Activated CD4-positive, alpha-beta T cell treated with anti-CD3 and anti-CD28 coated beads, Interleukin-2, amount 50 U/mL, for 16 hours (primary cell): ENCODE results near the gene PRAMEF2.
"Not testable (repeated sequence)": the region's sequence is repeated elsewhere in the genome, so short reads cannot be mapped to it uniquely, and the experiment has no call there.

ENCODE experiments used
- DNase-seq: peaks from one replicate; pipeline ENCODE4 v3.0.0-alpha.2; 2020

PRAMEF2 gene, protein sequence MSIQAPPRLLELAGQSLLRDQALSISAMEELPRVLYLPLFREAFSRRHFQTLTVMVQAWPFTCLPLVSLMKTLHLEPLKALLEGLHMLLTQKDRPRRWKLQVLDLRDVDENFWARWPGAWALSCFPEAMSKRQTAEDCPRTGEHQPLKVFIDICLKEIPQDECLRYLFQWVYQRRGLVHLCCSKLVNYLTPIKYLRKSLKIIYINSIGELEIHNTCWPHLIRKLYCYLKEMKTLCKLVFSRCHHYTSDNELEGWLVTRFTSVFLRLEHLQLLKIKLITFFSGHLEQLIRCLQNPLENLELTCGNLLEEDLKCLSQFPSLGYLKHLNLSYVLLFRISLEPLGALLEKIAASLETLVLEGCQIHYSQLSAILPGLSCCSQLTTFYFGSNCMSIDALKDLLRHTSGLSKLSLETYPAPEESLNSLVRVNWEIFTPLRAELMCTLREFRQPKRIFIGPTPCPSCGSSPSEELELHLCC

GRCh38 chr1:12856786-12857185 is at the start of gene PRAMEF2:
TSS of gene PRAMEF2 (plus strand) at chr1:12857086. CDS start at chr1:12859010, 1,924 bp downstream.
- not testable (repeated sequence) for DNase-seq

DNA sequence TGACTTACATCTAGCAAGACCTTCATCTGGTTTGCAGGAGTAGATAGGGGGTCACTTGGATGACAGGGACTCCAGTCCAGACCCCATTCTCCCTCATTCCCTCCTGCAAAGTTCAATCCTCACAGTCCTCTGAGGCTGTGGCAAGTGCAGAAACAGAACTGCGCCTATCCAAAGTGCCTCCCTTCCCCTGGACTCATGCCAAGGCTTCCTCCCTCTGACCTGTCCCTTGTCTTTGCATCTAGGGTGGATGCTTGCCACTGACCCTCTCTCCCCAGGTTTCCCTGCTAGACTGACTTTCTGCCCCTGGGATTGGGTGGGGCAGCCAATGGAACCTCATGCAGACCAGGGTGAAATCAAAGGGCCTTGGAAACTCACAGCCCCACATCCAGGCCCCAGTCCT is 47.0 kb upstream of the PRAMEF2 start:
- no peak for DNase-seq

DNA sequence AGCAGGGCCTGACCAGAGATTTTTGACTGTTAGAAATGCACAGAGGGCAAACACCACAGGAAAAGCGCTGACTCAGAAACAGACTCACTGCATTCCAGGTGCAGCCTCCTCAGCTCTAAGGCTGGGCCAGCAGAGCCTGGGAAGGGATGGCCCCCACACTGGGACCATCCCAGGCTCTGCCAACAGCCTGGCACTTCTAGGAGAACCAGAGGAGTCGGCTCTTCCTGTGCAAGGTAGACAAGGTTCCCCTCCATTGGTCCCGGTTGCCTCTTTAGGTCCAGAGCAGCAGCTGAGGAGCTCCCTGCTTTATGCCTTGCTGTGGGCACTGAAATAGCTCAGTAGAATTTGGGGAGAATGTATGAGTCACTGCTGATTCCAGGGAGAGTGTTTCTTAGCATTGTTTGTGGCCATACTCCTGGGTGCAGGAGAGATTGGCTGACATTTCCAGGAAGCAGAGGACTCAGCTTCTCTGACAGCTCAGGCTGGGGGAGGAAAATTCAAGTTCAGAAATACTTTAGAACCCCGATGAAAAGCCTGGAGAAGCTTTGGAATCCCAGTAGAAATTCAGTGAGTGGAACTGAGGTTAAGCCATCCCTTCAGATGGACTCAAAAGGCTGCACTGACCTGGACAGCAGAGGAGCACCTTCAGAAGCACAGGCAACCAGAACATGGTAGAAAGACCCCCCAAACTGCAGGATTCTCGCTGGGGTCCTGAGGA is 46.0 kb upstream of the PRAMEF2 start:
- DNase-seq: no peak

DNA sequence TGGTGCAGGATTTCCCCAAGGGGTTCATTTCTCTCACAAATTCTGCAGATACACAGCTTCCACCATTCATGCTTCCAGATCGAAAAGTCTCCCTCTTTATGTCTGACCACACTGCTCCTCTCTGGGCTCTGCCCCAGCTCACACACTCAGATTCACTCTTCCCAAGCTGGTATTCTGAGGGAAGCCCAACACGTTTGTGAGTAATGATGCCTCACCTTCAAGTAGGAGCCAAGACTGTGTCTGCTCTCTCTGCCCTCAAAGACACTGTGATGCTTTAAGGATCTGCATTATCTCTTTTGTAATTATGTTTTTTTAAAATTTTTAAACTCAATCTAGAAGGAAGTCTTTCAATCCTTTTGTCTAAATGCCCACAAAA is 45.5 kb upstream of the PRAMEF2 start:
- no peak for DNase-seq

DNA sequence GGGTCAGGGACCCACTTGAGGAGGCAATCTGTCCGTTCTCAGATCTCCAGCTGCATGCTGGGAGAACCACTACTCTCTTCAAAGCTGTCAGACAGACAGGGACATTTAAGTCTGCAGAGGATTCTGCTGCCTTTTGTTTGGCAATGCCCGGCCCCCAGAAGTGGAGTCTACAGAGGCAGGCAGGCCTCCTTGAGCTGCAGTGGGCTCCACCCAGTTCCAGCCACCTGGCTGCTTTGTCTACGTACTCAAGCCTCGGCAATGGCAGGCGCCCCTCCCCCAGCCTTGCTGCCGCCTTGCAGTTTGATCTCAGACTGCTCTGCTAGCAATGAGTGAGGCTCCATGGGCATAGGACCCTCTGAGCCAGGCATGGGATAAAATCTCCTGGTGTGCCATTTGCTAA is 37.8 kb upstream of the PRAMEF2 start:
- not testable (repeated sequence) for DNase-seq

DNA sequence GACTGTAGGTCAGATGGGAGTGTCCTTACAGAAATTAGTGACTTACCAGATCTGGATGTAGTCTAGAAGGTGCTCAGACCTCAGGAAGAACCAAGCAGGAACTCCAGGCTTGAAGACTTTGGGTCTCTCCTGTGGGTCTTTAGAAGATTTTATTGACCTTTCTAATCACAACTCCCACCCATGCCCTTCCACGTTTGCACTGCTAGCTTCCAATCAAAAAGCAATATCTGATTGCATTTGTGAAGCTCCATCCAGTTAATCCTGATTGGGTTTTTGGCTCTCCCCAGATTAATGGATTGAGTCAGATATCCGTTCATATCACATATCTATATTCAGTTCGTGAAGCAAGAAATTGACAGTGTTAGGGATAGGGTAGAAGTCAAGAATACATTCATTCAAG is 25.6 kb upstream of the PRAMEF2 start, which contains the start of gene PRAMEF11:
TSS of gene PRAMEF11 (minus strand) at position 101 of the 400 bp plus-strand sequence. CDS start 2,621 bp downstream, outside the sequence.
- not testable (repeated sequence) for DNase-seq

GRCh38 chr1:12833251-12833650 is 23.6 kb upstream of the PRAMEF2 start:
- not testable (repeated sequence) for DNase-seq

DNA sequence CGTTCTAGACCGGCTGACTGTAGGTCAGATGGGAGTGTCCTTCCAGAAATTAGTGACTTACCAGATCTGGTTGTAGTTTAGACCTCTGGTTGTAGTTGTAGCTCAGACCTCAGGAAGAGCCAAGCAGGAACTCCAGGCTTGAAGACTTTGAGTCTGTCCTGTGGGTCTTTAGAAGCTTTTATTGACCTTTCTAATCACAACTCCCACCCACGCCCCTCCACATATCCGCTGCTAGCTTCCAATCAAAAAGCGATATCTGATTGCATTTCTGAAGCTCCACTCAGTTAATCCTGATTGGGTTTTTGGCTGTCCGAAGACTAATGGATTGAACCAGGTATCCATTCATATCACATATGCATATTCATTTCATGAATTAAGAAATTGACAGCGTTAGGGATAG is 8.3 kb upstream of the PRAMEF2 start, which contains the start of gene HNRNPCL1:
TSS of gene HNRNPCL1 (minus strand) at position 101 of the 400 bp plus-strand sequence. CDS start 431 bp downstream, outside the sequence.
- DNase-seq: not testable (repeated sequence)

DNA sequence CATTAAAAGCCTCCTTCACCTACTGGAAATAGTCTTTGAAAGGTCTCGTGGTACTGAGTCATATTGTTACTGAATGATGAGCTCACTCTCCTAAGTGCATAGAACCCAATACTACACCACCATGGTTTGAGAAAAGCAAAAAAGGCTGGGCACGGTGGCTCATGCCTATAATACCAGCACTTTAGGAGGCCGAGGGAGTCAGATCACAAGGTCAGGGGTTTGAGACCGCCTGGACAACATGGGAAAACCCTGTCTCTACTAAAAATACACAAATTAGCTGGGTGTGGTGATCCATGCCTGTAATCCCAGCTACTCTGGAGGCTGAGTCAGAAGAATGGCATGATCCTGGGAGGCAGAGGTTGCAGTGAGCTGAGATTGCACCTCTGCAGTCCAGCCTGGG is 5.1 kb upstream of the PRAMEF2 start:
- no peak for DNase-seq

DNA sequence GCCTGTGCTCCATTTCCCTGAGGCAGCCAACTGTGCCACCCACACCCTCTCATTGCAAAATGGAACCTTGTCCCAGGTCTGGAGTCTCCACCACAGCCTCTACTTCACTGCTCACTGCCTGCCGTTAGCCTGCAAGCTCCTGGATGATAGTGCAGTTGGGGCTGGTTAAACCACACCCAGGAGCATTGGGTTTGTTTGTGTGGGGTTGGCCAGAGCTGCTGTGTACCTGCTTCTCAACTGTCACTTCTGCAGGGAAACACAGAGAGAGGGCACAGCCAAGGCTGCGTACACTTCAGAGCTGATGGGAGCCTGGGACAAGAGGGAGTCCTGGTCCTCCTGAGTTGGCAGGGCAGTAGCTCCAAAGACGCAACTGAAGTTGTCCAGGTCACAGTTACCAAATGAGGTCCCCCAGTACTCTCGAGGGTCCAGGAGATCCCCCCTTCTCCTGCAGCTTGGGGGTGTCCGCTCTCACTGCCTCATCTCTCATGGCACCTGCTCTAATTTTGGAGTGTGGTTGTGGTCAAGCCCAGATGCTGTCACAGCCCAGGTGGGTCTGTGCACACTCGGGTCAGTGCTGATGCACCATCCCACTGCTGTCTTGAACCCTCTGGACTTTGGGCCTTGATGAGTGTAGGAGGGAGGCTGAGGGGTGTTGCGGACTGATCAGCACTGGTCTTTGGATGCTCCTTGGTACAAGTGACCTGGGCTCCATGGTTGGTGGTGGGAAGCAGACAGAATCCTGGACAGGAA is 6.4 kb downstream of the PRAMEF2 start:
- DNase-seq: not testable (repeated sequence)

DNA sequence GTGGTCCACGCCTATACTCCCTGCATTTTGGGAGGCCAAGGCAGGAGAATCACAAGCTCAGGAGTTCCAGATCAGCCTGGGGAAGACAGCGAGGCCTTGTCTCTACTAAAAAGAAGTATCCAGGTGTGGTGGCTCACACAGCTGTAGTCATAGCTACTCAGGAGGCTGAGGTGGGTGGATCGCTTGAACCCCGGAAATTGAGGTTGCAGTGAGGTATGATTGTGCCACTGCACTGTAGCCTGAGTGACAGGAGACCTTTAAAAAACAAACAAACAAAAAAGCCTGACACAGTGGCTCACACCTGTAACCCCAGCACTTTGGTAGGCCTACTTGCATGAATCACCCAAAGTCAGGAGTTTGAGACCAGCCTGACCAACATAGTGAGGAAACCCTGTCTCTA is 21.6 kb downstream of the PRAMEF2 start:
- DNase-seq: not testable (repeated sequence)

GRCh38 chr1:12886101-12886500 is 29.2 kb downstream of the PRAMEF2 start, which contains the start of gene PRAMEF4:
TSS of gene PRAMEF4 (minus strand) at chr1:12886201. CDS start at chr1:12883394, 2,807 bp downstream.
- DNase-seq: not testable (repeated sequence)

DNA sequence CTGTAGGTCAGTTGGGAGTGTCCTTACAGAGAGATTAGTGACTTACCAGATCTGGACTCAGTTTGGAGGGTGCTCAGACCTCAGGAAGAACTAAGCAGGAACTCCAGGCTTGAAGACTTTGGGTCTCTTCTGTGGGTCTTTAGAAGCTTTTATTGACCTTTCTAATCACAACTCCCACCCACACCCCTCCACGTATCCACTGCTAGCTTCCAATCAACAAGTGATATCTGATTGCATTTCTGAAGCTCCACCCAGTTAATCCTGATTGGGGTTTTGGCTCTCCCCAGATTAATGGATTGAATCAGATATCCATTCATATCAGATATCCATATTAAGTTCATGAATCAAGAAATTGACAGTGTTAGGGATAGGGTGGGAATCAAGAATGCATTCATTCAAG is 41.3 kb downstream of the PRAMEF2 start, which contains the start of gene PRAMEF10:
TSS of gene PRAMEF10 (minus strand) at position 101 of the 400 bp plus-strand sequence. CDS start 2,423 bp downstream, outside the sequence.
- DNase-seq: not testable (repeated sequence)

DNA sequence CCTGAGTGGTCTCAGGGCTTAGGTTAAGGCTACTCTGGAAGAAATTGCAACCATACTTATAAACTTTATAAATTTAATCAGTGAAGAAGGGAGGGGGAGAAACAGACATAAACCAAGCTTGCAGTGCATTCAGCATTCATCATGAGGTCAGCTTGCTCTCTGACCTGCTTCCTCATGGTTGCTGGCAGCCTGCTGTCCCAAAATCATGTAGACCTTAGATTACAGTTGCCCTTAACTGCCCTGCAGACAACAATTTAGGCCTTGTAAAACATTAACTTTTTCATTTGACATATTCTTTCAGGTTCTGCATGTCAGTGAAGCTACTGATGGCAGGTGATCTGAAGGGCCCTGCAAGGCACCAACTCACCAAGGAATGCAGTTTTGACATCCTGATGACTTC is 42.3 kb downstream of the PRAMEF2 start:
- not testable (repeated sequence) for DNase-seq

GRCh38 chr1:12903793-12904572 is 47.1 kb downstream of the PRAMEF2 start:
- not testable (repeated sequence) for DNase-seq
